EL (cell line): ENCODE results near the gene ITGB1.
"Not testable (repeated sequence)": the region's sequence is repeated elsewhere in the genome, so short reads cannot be mapped to it uniquely, and the experiment has no call there.

ENCODE experiments used
- DNase-seq: peaks from one replicate; pipeline ENCODE4 v3.0.0-alpha.2; 2016

The ITGB1 gene

GRCh38 chr10:32980242-32980557, 22.2 kb upstream of the ITGB1 start:
- no peak for DNase-seq

GRCh38 chr10:32979719-32980118, 21.7 kb upstream of the ITGB1 start:
- not testable (repeated sequence) for DNase-seq

GRCh38 chr10:32979041-32979440, 21.0 kb upstream of the ITGB1 start:
- DNase-seq: no peak

DNA sequence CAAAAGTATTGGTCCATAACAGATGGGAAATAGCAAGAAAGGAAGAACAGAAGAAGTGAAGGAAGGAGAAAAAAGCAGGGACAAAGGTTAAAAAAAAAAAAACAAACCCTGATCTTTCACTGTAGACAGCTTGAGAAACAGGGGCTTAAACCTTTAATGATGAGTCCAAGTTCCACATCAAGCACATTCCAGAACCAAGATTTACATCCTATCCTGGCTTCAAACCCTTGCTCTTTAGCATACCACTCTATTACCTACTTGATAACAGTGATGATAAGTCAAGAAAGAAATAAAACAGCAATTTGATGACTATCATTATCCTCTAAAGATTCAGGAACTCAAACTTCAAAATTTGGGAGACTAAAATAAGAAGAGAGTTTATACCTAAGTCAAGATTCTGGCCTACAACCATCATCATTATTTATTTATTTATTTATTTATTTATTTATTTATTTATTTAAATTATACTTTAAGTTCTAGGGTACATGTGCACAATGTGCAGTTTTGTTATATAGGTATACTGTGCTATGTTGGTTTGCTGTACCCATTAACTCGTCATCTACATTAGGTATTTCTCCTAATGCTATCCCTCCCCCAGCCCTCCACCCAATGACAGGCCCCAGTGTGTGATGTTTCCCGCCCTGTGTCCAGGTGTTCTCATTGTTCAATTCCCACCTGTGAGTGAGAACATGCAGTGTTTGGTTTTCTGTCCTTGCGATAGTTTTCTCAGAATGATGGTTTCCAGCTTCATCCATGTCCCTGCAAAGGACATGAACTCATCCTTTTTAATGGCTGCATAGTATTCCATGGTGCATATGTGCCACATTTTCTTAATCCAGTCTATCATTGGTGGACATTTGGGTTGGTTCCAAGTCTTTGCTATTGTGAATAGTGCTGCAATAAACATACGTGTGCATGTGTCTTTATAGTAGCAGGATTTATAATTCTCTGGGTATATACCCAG, 20.1 kb upstream of the ITGB1 start:
- DNase-seq: not testable (repeated sequence)

DNA sequence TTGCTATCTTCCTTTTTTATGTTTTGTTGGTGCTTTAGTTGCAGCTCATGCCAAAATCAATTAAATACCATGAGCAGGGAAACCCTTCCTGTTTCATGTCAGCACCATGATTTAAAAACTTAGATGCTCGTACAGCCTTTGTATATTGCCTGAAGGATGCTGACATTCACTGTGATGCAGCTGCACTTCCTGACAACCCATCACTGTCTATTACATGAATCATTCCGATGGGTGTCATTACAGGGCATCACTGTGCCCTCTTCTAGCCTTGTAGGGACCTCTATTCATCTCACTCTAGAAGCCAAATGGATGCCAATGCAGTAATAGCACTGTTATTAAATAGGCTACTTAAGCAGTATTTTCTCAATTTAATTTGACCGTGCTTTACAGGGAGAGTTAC, 18.3 kb upstream of the ITGB1 start:
- DNase-seq: no peak

DNA sequence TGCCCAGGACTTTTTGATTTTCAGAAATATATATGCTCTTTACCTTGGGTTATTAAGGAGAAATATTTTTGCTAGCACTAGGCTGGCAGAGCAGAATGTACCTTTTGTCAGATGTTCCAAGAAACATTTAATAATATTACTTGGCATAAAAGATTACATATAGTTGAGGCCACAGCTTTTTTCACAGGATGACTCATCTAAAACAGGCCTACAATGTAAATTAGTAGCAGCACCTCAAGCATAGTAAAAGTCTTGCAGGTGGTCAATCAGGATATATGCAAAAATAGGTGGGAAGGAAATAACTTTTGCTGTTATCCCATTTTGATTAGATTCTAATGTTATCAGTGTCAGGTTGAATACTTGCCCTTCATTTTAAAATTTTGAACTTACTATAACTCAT, 14.9 kb upstream of the ITGB1 start:
- DNase-seq: no peak

DNA sequence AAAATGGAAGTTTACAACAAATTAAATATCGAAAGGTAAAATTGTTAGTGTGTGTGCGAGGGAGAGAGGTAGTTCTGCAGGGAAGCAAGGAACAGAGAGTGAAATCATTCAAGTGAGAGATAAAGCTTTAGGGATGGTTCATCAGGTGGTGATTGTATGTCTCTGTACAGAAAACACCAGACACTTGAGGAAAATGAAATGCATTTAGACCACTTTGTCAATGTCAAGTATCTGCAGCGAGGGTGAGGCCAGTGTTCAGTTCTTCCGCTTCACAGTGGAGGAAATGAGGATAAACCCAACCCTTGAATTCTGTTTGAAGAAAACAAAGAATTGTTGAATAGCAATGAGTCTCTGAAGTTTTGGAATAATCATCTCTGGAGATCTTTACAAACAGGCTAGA, 14.4 kb upstream of the ITGB1 start:
- no peak for DNase-seq

DNA sequence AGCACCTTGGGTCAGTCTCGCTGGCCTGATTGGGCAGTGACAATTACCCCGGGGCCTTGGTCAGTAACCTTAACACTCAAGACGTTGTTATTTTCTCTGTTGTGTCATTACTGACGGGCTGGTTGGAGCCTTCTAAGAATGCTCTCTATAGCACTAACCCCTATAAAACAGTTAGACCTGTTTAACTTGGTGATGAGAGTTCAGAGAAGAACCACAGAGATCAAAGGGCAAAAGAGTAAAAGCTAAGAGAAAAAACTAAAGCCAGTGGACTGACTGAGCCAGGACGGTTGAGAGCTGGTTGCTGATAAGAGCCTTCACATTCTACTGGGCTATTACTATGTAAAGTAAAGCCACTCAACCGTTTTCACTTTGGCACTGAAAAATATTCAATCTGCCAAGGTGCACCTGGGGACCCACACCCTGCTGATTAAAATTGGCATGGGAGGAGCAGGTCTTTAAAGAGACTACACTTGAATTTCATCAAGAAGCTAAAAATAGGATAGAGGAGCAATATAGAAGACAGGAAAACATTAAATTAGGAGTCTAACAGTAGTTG, 13.6 kb upstream of the ITGB1 start:
- DNase-seq: no peak

DNA sequence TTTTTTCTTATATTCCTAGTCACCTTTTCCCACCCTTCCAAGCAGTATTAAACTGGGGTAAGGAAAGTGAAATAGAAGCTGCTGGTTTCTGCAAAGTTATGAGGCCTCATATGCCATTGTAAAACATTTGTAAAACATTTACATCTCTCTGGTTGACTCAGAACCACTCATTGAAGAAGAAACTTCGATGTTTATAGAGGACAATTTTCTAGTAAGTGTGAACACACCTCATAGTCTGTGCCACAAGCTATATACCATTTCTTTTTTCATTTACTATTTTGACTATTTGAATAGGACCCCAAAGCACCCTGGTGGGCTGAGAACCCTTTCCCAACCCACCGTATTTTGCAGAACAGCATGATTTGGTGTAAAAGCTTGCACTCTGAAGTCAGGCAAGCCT, 12.9 kb upstream of the ITGB1 start:
- DNase-seq: no peak

DNA sequence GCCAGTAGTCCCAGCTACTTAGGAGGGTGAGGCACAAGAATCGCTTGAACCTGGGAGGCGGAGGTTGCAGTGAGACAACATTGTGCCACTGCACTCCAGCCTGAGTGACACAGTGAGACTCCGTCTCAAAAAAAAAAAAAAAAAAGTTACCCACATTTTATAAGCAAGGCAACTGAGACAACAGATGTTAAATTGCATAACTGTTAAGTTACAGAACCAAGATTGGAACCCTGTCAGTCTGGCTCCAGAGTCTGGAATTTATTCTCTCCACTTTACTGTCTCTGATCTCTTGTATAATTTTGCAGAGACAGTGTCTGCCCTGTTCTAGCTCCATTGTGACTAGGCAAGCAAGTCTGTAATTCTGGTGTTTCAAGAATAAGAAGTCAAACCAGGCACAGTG, 6.2 kb upstream of the ITGB1 start:
- no peak for DNase-seq

DNA sequence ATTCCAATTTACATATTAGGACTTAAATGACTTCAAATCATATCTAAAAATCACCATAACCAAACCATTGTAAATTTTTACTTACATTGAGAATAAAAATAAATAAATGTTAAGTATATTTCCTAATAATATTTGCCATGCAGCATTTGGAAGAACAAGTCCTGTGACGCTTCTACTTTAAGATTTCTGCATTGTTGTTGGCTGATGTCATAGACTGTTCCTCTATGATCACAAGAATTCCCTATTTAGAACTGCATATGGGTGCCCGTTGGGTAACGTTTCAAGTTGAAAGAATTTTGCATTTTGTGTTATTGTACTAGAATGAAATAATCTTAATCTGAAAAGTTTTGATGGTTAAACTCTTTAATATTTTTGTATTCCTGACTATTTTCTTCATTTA, 5.1 kb upstream of the ITGB1 start:
- DNase-seq: peak; percentile 86

DNA sequence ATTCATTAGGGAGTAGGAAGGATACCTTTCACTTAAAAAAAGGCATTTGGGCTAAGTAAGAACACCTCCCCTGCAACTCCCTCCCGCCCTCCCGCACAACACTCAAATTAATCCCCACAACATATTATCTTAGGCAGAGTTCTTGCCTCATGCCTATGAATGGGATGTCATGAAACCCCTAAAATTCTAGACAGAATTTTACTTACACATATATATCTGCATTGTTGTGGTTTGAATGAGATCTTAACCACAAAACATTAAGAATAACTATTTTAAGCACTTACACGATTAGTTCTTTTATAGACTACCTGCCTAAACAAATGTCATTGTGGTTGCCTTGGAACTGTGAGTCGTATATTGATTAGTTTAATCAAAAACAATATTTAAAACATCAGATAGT, 4.5 kb upstream of the ITGB1 start:
- DNase-seq: peak; percentile 34

GRCh38 chr10:32961895-32962369, 3.9 kb upstream of the ITGB1 start:
- peak; percentile 88 for DNase-seq

DNA sequence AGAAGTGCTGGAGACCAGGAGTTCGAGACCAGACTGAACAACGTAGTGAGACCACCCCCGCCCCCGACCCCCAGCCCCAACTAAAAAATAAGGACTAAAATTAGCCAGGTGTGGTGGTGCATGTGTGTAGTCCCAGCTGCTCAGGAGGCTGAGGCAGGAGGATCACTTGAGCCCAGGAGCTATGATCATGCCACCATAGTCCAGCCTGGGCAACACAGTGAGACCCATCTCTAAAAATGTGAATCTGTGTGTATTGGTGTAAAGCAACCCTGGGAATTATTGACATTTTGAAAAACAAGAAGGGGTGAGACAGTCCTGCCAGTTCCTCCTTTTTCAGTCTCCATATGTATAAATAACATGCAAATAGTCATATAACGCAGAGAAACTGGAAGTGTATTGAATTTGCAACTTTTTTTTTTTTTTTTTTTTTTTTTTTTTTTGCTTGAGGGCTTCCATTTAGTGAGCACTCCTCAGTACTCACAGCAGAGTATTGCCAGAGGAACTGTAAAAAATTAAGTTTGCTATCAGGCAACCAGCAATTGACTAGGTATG, 3.4 kb upstream of the ITGB1 start:
- DNase-seq: no peak

DNA sequence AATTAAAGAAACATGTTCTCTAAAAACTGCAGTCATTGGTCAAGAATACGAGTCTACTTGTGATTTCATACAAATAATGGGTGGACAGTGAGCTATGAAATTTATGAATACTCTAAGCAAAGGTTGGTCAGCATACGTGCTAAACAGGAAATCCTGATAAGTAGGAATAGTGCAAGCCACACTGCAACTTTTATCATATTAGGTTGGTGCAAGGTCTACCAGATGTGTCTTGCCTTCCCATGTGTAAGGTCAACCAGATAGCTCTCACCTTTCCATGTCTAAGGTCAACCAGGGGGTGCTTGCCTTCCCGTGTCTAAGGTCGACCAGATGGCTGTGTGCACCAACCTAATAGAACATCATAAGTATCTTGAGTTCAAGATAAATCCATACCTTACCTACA, 2.0 kb upstream of the ITGB1 start:
- no peak for DNase-seq

DNA sequence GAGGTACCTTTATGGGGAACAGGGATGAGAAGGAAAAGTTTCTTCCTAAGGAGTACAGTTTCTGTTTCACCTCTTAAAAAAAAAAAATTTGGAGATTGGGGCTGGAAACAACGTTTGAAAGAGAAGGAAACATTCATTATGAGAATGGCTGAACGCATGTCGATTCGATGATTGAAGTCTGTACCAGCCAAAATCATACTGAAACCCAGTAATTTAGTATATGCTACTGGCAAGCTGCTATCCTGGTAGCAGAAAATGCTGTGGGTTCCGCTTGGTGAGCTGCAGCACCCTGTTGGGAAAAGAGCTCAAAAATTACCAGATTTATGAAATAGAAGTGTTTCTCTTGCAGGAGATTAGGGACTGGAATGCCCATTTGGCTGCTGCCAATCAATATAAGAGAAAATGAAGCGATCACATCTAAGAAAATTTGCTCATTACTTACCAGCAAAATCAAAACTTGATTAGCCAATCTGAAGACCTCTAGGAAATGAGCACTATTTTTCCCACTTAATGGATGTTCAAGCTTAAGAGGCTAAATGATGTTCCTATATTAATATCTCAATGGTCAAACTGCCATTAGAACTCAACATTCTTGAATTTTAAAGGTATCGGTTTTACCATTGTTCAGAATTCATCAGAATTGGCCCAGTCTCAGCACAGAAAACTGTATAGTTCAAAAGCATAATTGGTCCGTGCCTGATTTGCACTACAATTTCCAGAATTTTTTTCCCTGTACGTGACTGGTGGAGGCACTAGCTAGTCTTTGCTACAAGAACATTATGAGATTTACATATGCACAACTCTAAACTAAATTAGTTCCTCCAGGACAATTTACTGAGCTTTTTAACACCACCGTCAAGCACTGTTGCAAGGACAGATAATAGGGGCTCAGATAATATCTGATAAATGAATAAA, 1.2 kb upstream of the ITGB1 start:
- no peak for DNase-seq

- DNase-seq: peak; percentile 39
Observed at GRCh38 chr10:32957341-32958084, 517 bp downstream of the ITGB1 start.

DNA sequence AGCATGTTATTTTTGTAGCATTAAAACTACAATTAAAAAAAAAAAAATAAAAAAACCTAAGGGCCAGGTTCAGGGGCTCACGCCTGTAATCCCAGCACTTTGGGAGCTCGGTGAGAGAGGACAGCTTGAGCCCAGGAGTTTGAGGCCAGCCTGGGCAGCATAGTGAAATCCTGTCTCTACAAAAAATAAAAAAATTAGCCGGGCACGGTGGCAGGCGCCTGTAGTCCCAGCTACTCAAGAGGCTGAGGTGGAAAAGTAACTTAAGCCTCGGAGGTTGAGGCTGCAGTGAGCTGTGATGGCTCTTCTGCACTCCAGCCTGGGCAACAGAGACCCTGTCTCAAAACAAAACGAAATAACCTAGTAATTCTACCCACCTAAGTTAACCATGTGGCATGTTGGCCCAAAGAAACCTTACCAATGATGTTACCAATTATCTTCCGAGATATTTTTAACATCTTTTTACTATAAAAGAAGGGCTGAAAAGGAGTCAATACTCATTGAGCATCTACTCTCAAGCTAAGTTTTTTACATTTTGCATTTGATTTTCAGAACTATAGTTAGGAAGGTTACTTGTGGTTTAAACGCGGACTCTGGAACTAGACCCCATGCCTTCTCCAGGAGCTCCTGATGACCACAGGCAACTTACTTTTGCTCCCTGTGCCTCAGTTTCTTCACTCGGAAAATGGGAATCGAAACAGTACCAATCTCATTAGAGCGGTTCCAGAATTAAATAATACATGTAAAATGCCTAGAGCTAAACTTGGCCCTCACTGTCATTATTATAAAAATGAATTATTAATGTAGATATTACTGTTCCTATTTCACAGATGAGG, 1.4 kb downstream of the ITGB1 start:
- peak; percentile 32 for DNase-seq

GRCh38 chr10:32955790-32956189, 2.2 kb downstream of the ITGB1 start:
- DNase-seq: no peak

DNA sequence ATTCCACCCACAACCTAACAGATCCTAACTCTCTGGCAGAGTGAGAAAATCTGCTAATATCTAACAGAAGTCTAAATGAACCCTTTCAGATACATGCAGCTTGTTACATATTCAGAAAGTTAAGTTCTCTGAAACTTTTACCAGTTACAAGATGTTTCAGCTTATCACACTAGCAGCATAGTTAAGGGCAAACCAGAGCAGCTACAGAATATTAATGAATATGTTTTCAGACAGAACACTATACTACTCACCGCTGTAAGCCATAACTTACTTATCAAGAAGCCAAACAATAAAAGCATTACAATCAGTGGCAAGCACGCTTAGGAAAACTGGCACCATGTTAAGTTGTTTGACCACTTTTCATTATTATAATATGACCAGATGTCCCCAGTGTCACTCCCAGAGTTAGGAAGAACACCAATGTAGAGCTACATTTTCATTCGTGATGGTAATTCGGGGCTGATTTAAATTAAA, 2.7 kb downstream of the ITGB1 start:
- no peak for DNase-seq
